ENCODE measurements around the gene RBM38.

DNA sequence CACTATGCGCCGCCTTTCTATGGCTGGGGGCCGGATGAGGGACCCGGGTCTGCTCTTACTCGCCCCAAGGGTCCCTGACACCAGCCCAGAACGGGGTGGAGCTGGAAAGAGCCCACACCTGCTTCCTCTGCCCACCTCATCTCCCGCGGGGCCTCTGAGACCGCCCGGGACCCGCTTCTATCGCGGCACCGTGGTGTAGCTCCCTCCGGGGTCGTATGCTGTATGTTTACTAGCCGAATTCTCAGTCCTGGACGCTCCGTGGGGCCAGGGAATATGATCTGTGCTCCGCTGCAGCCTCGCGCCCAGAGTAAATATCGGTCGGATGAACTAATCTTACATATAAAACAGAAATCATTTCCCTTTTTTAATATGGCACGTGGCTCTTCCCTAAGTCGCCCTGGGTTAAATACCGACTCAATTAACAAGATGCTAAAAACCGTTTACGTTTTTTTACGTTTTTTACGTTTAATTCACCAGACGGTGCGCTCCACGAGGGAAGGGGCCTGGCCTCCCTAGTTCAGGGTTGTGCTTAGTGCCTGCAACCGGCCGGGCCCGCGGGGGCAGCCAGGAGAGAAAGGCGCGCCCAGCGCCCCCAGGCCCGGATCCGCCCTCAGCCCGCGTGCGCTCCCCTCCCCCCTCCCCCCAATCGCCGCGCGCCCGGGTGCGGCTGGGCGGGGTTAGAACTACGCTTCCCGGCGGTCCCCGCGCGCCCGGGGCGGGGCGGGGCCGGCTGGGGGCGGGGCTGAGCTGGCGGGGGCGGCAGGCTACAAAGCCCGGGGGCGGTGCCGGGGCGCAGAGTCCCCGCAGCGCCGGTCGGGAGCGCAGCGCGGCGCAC, at the start of gene RBM38:
- TF ChIP-seq, protein P1, sequence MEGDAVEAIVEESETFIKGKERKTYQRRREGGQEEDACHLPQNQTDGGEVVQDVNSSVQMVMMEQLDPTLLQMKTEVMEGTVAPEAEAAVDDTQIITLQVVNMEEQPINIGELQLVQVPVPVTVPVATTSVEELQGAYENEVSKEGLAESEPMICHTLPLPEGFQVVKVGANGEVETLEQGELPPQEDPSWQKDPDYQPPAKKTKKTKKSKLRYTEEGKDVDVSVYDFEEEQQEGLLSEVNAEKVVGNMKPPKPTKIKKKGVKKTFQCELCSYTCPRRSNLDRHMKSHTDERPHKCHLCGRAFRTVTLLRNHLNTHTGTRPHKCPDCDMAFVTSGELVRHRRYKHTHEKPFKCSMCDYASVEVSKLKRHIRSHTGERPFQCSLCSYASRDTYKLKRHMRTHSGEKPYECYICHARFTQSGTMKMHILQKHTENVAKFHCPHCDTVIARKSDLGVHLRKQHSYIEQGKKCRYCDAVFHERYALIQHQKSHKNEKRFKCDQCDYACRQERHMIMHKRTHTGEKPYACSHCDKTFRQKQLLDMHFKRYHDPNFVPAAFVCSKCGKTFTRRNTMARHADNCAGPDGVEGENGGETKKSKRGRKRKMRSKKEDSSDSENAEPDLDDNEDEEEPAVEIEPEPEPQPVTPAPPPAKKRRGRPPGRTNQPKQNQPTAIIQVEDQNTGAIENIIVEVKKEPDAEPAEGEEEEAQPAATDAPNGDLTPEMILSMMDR (IDR thresholded peaks at IDR 0.05): no peak
- TF ChIP-seq POLR2A (IDR thresholded peaks at IDR 0.05) (no peak), EP300 (IDR thresholded peaks at IDR 0.05) (no peak)
